Thoracic aorta (tissue), 2 donors: Measurements from ENCODE around the gene CRYM. TPM values are rescaled to one million over a fixed set of nuclear protein-coding genes. Genes with fewer than 3 reads are reported as not detected.

Experiments
- ATAC-seq: fragments of 150-250 bp; one replicate; pipeline ENCODE4 v1.8.0; 2017; ENCODE audit warnings: low read depth; ENCODE audit not compliant: insufficient number of reproducible peaks, low FRiP score
- DNase-seq: peaks from one replicate; pipeline ENCODE4 v3.0.0-alpha.2; 2020; ENCODE audit warnings: low spot score
- H3K27ac ChIP-seq, 2 donors: fragments of 200-600 bp; sonication (generic); 1 replicate in 1 of 2; 2 replicates in 1 of 2; pipeline ENCODE4 v1.5.1; 2016; ENCODE audit warnings: mild to moderate bottlenecking in 2 of 2, moderate library complexity in 2 of 2
- H3K27me3 ChIP-seq: fragments of 200-600 bp; sonication (generic); replicated peaks from 2 replicates; pipeline ENCODE4 v1.6.0; 2016; ENCODE audit warnings: mild to moderate bottlenecking; ENCODE audit not compliant: insufficient read depth
- H3K36me3 ChIP-seq: fragments of 200-600 bp; sonication (generic); one replicate; pipeline ENCODE4 v1.5.1; 2016
- H3K4me1 ChIP-seq, 2 donors: fragments of 200-600 bp; sonication (generic); 1 replicate in 1 of 2; 2 replicates in 1 of 2; pipeline versions ENCODE4 v1.5.1 to v1.6.0; 2016; ENCODE audit warnings: low read depth in 2 of 2, mild to moderate bottlenecking in 1 of 2; ENCODE audit not compliant: control insufficient read depth in 1 of 2
- H3K4me3 ChIP-seq: fragments of 200-600 bp; sonication (generic); 2 replicates; pipeline ENCODE4 v1.5.1; 2016; ENCODE audit warnings: mild to moderate bottlenecking
- H3K9me3 ChIP-seq: fragments of 200-600 bp; sonication (generic); 2 replicates; pipeline ENCODE4 v1.5.1; 2016
- CTCF ChIP-seq: fragments of 200-600 bp; sonication (generic); IDR thresholded peaks from one replicate; pipeline ENCODE4 v1.5.1; 2019; ENCODE audit warnings: antibody characterized with exemption
- total RNA-seq, 2 donors: library from RNA; depleted of rRNA; stranded (reverse); fragments of >200 nt; gene quantifications; one replicate each; pipeline versions ENCODE4 v1.1.0 to v1.2.3, GENCODE V29; 2016

CRYM gene
- total RNA-seq, 2 donors from 2014 or later, result not detected

GRCh38 chr16:21233521-21234150 is 44.5 kb downstream of the CRYM start, which contains the start of gene ANKS4B:
ANKS4B (plus strand) TSS chr16:21233699; CDS start chr16:21233738, 39 bp downstream.
- no peak for ATAC-seq
- no peaks in the 10 kb centered on the region for H3K27me3 ChIP-seq
- no peak for TF ChIP-seq CTCF
- no peaks in the 10 kb centered on the region for H3K9me3 ChIP-seq
- H3K27ac ChIP-seq, result no peak within 1 kb of the TSS
- no peaks in the 10 kb centered on the region for H3K36me3 ChIP-seq
- no peaks in the 10 kb centered on the region for H3K4me1 ChIP-seq
- no peak within 1 kb of the TSS for H3K4me3 ChIP-seq
- no peak for DNase-seq

- no peak overlapping the region for H3K4me3 ChIP-seq
- H3K9me3 ChIP-seq, result no peaks in the 10 kb centered on the region
- no peaks in the 10 kb centered on the region for H3K27me3 ChIP-seq
- no peak for DNase-seq
- no peak for ATAC-seq
- no peak for TF ChIP-seq CTCF
- H3K27ac ChIP-seq, result no peak overlapping the region
- no peaks in the 10 kb centered on the region for H3K36me3 ChIP-seq
- no peaks in the 10 kb centered on the region for H3K4me1 ChIP-seq
These were observed 45.0 kb downstream of the CRYM start for GRCh38 chr16:21233045-21233520.

- no peak for ATAC-seq
- Histone ChIP-seq H3K36me3 (no peaks in the 10 kb centered on the region), H3K27ac (no peak overlapping the region), H3K9me3 (no peaks in the 10 kb centered on the region), H3K27me3 (no peaks in the 10 kb centered on the region), H3K4me1 (no peaks in the 10 kb centered on the region), H3K4me3 (no peak overlapping the region)
- DNase-seq, result no peak
- TF ChIP-seq CTCF, result no peak
These were observed 49.7 kb downstream of the CRYM start for GRCh38 chr16:21228361-21228872.

- H3K36me3 ChIP-seq, result no peaks in the 10 kb centered on the region
- no peaks in the 10 kb centered on the region for H3K4me1 ChIP-seq
- ATAC-seq (no peak), DNase-seq (no peak)
- no peak for TF ChIP-seq CTCF
- no peak overlapping the region for H3K27ac ChIP-seq
- no peaks in the 10 kb centered on the region for H3K27me3 ChIP-seq
- H3K4me3 ChIP-seq, result no peak overlapping the region
- H3K9me3 ChIP-seq, result no peaks in the 10 kb centered on the region
These were observed 50.2 kb downstream of the CRYM start for GRCh38 chr16:21227866-21228265.

GRCh38 chr16:21226749-21227148 is 51.3 kb downstream of the CRYM start:
- H3K27me3 ChIP-seq, result no peaks in the 10 kb centered on the region
- no peak for TF ChIP-seq CTCF
- H3K36me3 ChIP-seq, result no peaks in the 10 kb centered on the region
- DNase-seq (no peak), ATAC-seq (no peak)
- H3K4me3 ChIP-seq, result no peak overlapping the region
- H3K9me3 ChIP-seq, result no peaks in the 10 kb centered on the region
- H3K4me1 ChIP-seq, result no peaks in the 10 kb centered on the region
- no peak overlapping the region for H3K27ac ChIP-seq
